SU-DHL-6 (cell line): Measurements from ENCODE around the gene CEP85.

Experiments
- CTCF ChIP-seq: fragments of 200-600 bp; sonication (generic); IDR thresholded peaks from one replicate; pipeline ENCODE4 v1.5.1; 2017; ENCODE audit warnings: antibody characterized with exemption, mild to moderate bottlenecking, low read length, moderate library complexity; ENCODE audit not compliant: insufficient read depth, poor library complexity, severe bottlenecking
- EZH2phosphoT487 ChIP-seq: fragments of 200-600 bp; sonication (generic), shearing (Covaris generic); conservative IDR thresholded peaks from 2 replicates; pipeline ENCODE4 v1.6.1; 2018; ENCODE audit warnings: mild to moderate bottlenecking, antibody characterized with exemption, low read length, moderate library complexity, mixed read lengths

GRCh38 chr1:26213335-26213905 is 20.6 kb upstream of the CEP85 start:
- TF ChIP-seq CTCF (no peak), EZH2phosphoT487 (no peak)
